ENCODE data around the gene DHTKD1.
A peak's percentile ranks its signal among the peaks of the same experiment; 100 is the strongest.

The DHTKD1 gene

DNA sequence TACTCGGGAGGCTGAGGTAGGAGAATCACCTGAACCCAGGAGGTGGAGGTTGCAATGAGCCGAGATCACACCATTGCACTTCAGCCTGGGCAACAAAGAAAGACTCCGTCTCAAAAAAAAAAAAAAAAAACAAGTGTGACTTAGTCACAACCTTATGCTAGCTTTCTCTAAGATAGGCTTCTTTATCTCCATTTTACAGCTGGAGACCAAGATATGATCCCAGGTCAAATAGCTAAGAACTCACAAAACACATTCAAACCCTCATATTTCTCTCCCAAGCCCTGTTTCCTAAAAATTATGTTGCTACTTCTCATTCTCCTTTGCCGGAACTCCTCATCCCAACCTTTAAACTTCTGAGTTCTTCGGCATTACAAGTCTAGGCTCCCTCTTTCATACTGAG lies 13.0 kb upstream of the DHTKD1 start:
- peaks cover 32% of the 10 kb centered on the region for H3K4me1 ChIP-seq (ENCODE audit: insufficient read depth, low read length, severe bottlenecking)
- TF ChIP-seq CTCF (IDR thresholded peaks at IDR 0.05; ENCODE audit: low read length): no peak
- TF ChIP-seq EZH2 (IDR thresholded peaks at IDR 0.05; ENCODE audit: borderline replicate concordance, low read length): no peak
- no peaks in the 10 kb centered on the region for H3K36me3 ChIP-seq (ENCODE audit: insufficient read depth, low read length)
- no peaks in the 10 kb centered on the region for H3K79me2 ChIP-seq (ENCODE audit: insufficient read depth, low read length)
- peak overlapping the region; percentile 25 for H3K27ac ChIP-seq (ENCODE audit: low read depth, low read length, poor library complexity, severe bottlenecking)
- no peak overlapping the region for H3K9ac ChIP-seq (ENCODE audit: low read length)
- H3K4me3 ChIP-seq (ENCODE audit: low read depth, low read length, poor library complexity, severe bottlenecking): no peak overlapping the region
- no peaks in the 10 kb centered on the region for H4K20me1 ChIP-seq (ENCODE audit: insufficient read depth, low read length)
- H3K9me3 ChIP-seq (ENCODE audit: low read length): no peaks in the 10 kb centered on the region
- H3K4me2 ChIP-seq (ENCODE audit: low read length): no peak overlapping the region
- H3K27me3 ChIP-seq (ENCODE audit: insufficient read depth, low read length): no peaks in the 10 kb centered on the region
- no peaks in the 10 kb centered on the region for H3K9me2 ChIP-seq (ENCODE audit: low read depth, low read length)
- no peak overlapping the region for H2AFZ ChIP-seq (ENCODE audit: low read length)
- H3F3A ChIP-seq (ENCODE audit: insufficient read depth, low read length): no peaks in the 10 kb centered on the region

DNA sequence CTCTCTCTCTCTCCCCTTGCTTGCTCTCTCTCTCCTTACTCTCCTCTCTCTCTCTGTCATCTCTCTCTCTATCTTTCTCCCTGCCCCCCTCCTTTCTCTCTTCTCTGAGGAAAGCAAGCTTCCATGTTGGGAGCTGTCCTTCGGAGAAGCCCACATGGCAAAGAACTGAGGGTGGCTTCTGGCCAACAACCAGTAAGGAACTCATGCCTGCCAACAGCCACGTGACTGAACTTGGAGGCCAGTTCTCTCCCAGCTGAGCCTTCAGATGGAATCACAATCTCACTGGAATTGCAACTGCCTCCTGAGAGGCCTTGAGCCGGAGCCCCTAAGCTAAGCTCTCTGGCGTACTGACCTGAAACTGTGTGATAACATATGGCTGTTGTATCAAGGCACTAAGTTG lies 12.0 kb upstream of the DHTKD1 start:
- Histone ChIP-seq H3K79me2 (ENCODE audit: insufficient read depth, low read length) (no peaks in the 10 kb centered on the region), H4K20me1 (ENCODE audit: insufficient read depth, low read length) (no peaks in the 10 kb centered on the region), H3K27me3 (ENCODE audit: insufficient read depth, low read length) (no peaks in the 10 kb centered on the region), H3K27ac (ENCODE audit: low read depth, low read length, poor library complexity, severe bottlenecking) (no peak overlapping the region), H3K9ac (ENCODE audit: low read length) (no peak overlapping the region), H3F3A (ENCODE audit: insufficient read depth, low read length) (no peaks in the 10 kb centered on the region), H3K4me1 (ENCODE audit: insufficient read depth, low read length, severe bottlenecking) (peaks cover 22% of the 10 kb centered on the region), H2AFZ (ENCODE audit: low read length) (no peak overlapping the region), H3K4me2 (ENCODE audit: low read length) (no peak overlapping the region), H3K4me3 (ENCODE audit: low read depth, low read length, poor library complexity, severe bottlenecking) (no peak overlapping the region), H3K9me2 (ENCODE audit: low read depth, low read length) (no peaks in the 10 kb centered on the region), H3K9me3 (ENCODE audit: low read length) (no peaks in the 10 kb centered on the region), H3K36me3 (ENCODE audit: insufficient read depth, low read length) (no peaks in the 10 kb centered on the region)
- TF ChIP-seq EZH2 (IDR thresholded peaks at IDR 0.05; ENCODE audit: borderline replicate concordance, low read length) (no peak), CTCF (IDR thresholded peaks at IDR 0.05; ENCODE audit: low read length) (no peak)

DNA sequence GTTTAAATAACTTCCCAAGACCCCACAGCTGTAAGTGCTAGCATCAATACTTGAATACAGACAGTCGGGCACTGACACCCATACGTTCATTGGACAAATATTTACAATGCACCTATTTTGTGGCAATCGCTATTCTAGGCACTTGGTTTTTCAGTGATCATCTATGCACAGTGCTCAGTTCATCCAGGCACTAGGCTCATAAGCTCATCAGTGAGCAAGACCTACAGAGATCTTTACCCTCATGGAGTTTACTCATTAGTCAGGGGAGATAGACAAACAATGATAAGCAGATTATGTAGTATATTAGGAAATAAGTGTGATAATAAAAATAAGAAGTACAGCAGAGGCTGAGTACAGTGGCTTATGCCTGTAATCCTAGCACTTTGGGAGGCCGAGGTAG lies 7.6 kb upstream of the DHTKD1 start:
- H3K36me3 ChIP-seq (ENCODE audit: insufficient read depth, low read length): no peaks in the 10 kb centered on the region
- no peak overlapping the region for H3K9ac ChIP-seq (ENCODE audit: low read length)
- H3F3A ChIP-seq (ENCODE audit: insufficient read depth, low read length): no peaks in the 10 kb centered on the region
- no peak overlapping the region for H3K27ac ChIP-seq (ENCODE audit: low read depth, low read length, poor library complexity, severe bottlenecking)
- no peak overlapping the region for H3K4me2 ChIP-seq (ENCODE audit: low read length)
- H3K9me2 ChIP-seq (ENCODE audit: low read depth, low read length): no peaks in the 10 kb centered on the region
- no peaks in the 10 kb centered on the region for H3K27me3 ChIP-seq (ENCODE audit: insufficient read depth, low read length)
- H3K4me1 ChIP-seq (ENCODE audit: insufficient read depth, low read length, severe bottlenecking): peaks cover 18% of the 10 kb centered on the region
- no peak overlapping the region for H2AFZ ChIP-seq (ENCODE audit: low read length)
- H4K20me1 ChIP-seq (ENCODE audit: insufficient read depth, low read length): no peaks in the 10 kb centered on the region
- H3K9me3 ChIP-seq (ENCODE audit: low read length): no peaks in the 10 kb centered on the region
- no peak overlapping the region for H3K4me3 ChIP-seq (ENCODE audit: low read depth, low read length, poor library complexity, severe bottlenecking)
- H3K79me2 ChIP-seq (ENCODE audit: insufficient read depth, low read length): no peaks in the 10 kb centered on the region
- TF ChIP-seq CTCF (IDR thresholded peaks at IDR 0.05; ENCODE audit: low read length) (no peak), EZH2 (IDR thresholded peaks at IDR 0.05; ENCODE audit: borderline replicate concordance, low read length) (no peak)

All from OCI-LY1 (cell line).